MM.1S (cell line): ENCODE measurements around the gene MAP4.
A peak's percentile ranks its signal among the peaks of the same experiment; 100 is the strongest.

Experiments
- DNase-seq: peaks from one replicate; pipeline ENCODE4 v3.0.0-alpha.2; 2015
- H2AFZ ChIP-seq: fragments of 300-600 bp; sonication (generic); 2 replicates; pipeline ENCODE4 v1.6.0; 2016; ENCODE audit warnings: antibody characterized with exemption, low read length
- H3F3A ChIP-seq: fragments of 300-600 bp; sonication (generic); 2 replicates; pipeline ENCODE4 v1.6.1; 2016; ENCODE audit warnings: mild to moderate bottlenecking, antibody characterized with exemption, low read length, moderate library complexity, mixed read lengths; ENCODE audit not compliant: insufficient read depth
- H3K27ac ChIP-seq: fragments of 300-600 bp; sonication (generic); 2 replicates; pipeline ENCODE4 v1.5.1; 2016; ENCODE audit warnings: mild to moderate bottlenecking, low read length
- H3K27me3 ChIP-seq: fragments of 300-600 bp; sonication (generic); replicated peaks from 2 replicates; pipeline ENCODE4 v1.6.0; 2016; ENCODE audit warnings: low read length; ENCODE audit not compliant: insufficient read depth
- H3K36me3 ChIP-seq: fragments of 300-600 bp; sonication (generic); replicated peaks from 2 replicates; pipeline ENCODE4 v1.6.1; 2016; ENCODE audit warnings: mild to moderate bottlenecking, low read length, mixed read lengths; ENCODE audit not compliant: insufficient read depth
- H3K4me1 ChIP-seq: fragments of 300-600 bp; sonication (generic); 2 replicates; pipeline ENCODE4 v1.6.1; 2016; ENCODE audit warnings: low read length, mixed read lengths
- H3K4me2 ChIP-seq: fragments of 300-600 bp; sonication (generic); 2 replicates; pipeline ENCODE4 v1.6.0; 2016; ENCODE audit warnings: low read depth, low read length
- H3K4me3 ChIP-seq: fragments of 300-600 bp; sonication (generic); 2 replicates; pipeline ENCODE4 v1.5.1; 2016; ENCODE audit warnings: low read length, mixed read lengths
- H3K79me2 ChIP-seq: fragments of 300-600 bp; sonication (generic); 2 replicates; pipeline ENCODE4 v1.6.1; 2016; ENCODE audit warnings: mixed run types, low read length, mixed read lengths
- H3K9ac ChIP-seq: fragments of 300-600 bp; sonication (generic); 2 replicates; pipeline ENCODE4 v1.6.1; 2016; ENCODE audit warnings: low read length, mixed read lengths
- H3K9me2 ChIP-seq: fragments of 300-600 bp; sonication (generic); replicated peaks from 2 replicates; pipeline ENCODE4 v1.6.1; 2016; ENCODE audit warnings: mild to moderate bottlenecking, low read length, mixed read lengths; ENCODE audit not compliant: insufficient read depth
- H3K9me3 ChIP-seq: fragments of 300-600 bp; sonication (generic); replicated peaks from 2 replicates; pipeline ENCODE4 v1.6.1; 2016; ENCODE audit warnings: mild to moderate bottlenecking, low read length, mixed read lengths; ENCODE audit not compliant: insufficient read depth
- H4K20me1 ChIP-seq: fragments of 300-600 bp; sonication (generic); 2 replicates; pipeline ENCODE4 v1.6.1; 2016; ENCODE audit warnings: mild to moderate bottlenecking, low read length, moderate library complexity, mixed read lengths; ENCODE audit not compliant: insufficient read depth
- CTCF ChIP-seq: fragments of 300-600 bp; sonication (generic); IDR thresholded peaks from 2 replicates; pipeline ENCODE4 v1.5.1; 2016; ENCODE audit warnings: antibody characterized with exemption, low read length, mixed read lengths
- EZH2 ChIP-seq: fragments of 300-600 bp; sonication (generic); optimal IDR thresholded peaks from 2 replicates; pipeline ENCODE3; 2017; ENCODE audit warnings: low read depth, mild to moderate bottlenecking, antibody characterized with exemption, low read length, mixed read lengths
- EZH2phosphoT487 ChIP-seq: fragments of 300-600 bp; sonication (generic); IDR thresholded peaks from 2 replicates; pipeline ENCODE4 v1.6.1; 2018; ENCODE audit warnings: antibody characterized with exemption, low read length

Gene MAP4

DNA sequence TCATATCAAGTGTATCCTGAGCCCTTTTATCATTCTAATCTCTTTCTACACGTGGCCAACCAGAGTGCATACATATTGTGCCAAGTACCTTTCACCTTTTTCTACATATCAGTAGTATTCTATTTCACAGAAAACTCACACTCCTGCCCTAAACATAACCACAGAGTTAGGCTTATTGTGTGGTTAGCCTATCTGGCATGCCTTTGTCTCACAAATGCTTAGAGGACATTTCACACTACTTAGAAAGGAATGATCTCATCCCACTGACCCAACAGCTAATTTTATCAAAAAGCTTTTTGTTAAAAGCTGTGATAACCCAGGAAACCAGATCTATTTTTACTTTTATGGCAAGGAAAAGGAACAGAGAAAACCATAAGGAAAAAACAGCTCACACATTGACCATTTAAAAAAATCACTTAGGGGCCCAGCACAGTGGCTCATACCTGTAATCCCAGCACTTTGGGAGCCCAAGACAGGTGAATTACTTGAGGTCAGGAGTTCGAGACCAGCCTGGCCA, 17.8 kb upstream of the MAP4 start:
- no peak overlapping the region for H2AFZ ChIP-seq
- peak; percentile 90 for DNase-seq
- peak overlapping the region; percentile 75; the same call in 1 of the 2 replicates for H3K27ac ChIP-seq
- peaks cover 51% of the 10 kb centered on the region for H3K79me2 ChIP-seq
- no peaks in the 10 kb centered on the region for H3K36me3 ChIP-seq
- no peaks in the 10 kb centered on the region for H3K27me3 ChIP-seq
- no peaks in the 10 kb centered on the region for H3K9me2 ChIP-seq
- no peak overlapping the region for H3K4me3 ChIP-seq
- H3K9me3 ChIP-seq = no peaks in the 10 kb centered on the region
- TF ChIP-seq EZH2phosphoT487 (no peak), EZH2 (no peak)
- no peak overlapping the region for H3K9ac ChIP-seq
- H4K20me1 ChIP-seq = 0 out of 2 replicates have a peak, but pooled peaks cover 3% of the 10 kb centered on the region
- H3K4me1 ChIP-seq = peaks cover 19% of the 10 kb centered on the region
- H3K4me2 ChIP-seq = peak overlapping the region; percentile 39; the same call in 1 of the 2 replicates
- peaks cover 18% of the 10 kb centered on the region for H3F3A ChIP-seq

- no peaks in the 10 kb centered on the region for H3K9me2 ChIP-seq
- no peaks in the 10 kb centered on the region for H3K9me3 ChIP-seq
- H3K27me3 ChIP-seq = no peaks in the 10 kb centered on the region
- no peak overlapping the region for H3K4me3 ChIP-seq
- TF ChIP-seq EZH2phosphoT487 (no peak), CTCF (no peak), EZH2 (no peak)
- no peak overlapping the region for H2AFZ ChIP-seq
- H4K20me1 ChIP-seq = 0 out of 2 replicates have a peak, but pooled peaks cover 3% of the 10 kb centered on the region
- peaks cover 60% of the 10 kb centered on the region for H3K79me2 ChIP-seq
- H3K4me2 ChIP-seq = no peak overlapping the region
- H3K36me3 ChIP-seq = no peaks in the 10 kb centered on the region
- H3K9ac ChIP-seq = no peak overlapping the region
- H3K4me1 ChIP-seq = peaks cover 17% of the 10 kb centered on the region
- H3F3A ChIP-seq = peaks cover 18% of the 10 kb centered on the region
- DNase-seq = no peak
- H3K27ac ChIP-seq = no peak overlapping the region
These were observed 14.0 kb upstream of the MAP4 start for GRCh38 chr3:48030188-48030587.

GRCh38 chr3:48026951-48027908, 11.0 kb upstream of the MAP4 start:
- Histone ChIP-seq H2AFZ (no peak overlapping the region), H3K9me3 (no peaks in the 10 kb centered on the region), H3K4me1 (peaks cover 3% of the 10 kb centered on the region), H3F3A (no peaks in the 10 kb centered on the region), H3K27me3 (no peaks in the 10 kb centered on the region), H4K20me1 (no peaks in the 10 kb centered on the region), H3K9me2 (no peaks in the 10 kb centered on the region), H3K36me3 (no peaks in the 10 kb centered on the region), H3K4me3 (no peak overlapping the region), H3K4me2 (no peak overlapping the region), H3K9ac (no peak overlapping the region), H3K79me2 (peaks cover 71% of the 10 kb centered on the region), H3K27ac (no peak overlapping the region)
- TF ChIP-seq CTCF = no peak
- TF ChIP-seq EZH2 = no peak
- TF ChIP-seq EZH2phosphoT487 = no peak
- no peak for DNase-seq
